Measurements from ENCODE around the gene C14orf180. TPM values are rescaled to one million over a fixed set of nuclear protein-coding genes. Genes with fewer than 3 reads are reported as not detected.

Gene C14orf180
- total RNA-seq, 1 experiment from 2014 or later, result not detected

- H3K79me1 ChIP-seq (ENCODE audit: insufficient read depth, low read depth, low read length, poor library complexity, severe bottlenecking), result no peaks in the 10 kb centered on the region
- Mint-ChIP-seq H3K4me1 (peaks cover 10% of the 10 kb centered on the region in 2 experiments; a peak in 3 of 4 replicates), H3K9me3 (peaks cover 0 to 6% of the 10 kb centered on the region in 2 experiments; a peak in 1 of 5 replicates), H3K27me3 (ENCODE audit: low read depth) (peaks cover 5% of the 10 kb centered on the region), H3K36me3 (ENCODE audit: insufficient read depth in 1 of 3, low read depth in 3 of 3) (peaks cover 0 to 4% (median 0%) of the 10 kb centered on the region in 3 experiments; a peak in 1 of 7 replicates), H3K27ac (peak overlapping the region in 1 of 3 experiments; percentile 89; a peak in 1 of 7 replicates), H3K4me3 (no peak overlapping the region)
- H3K56ac ChIP-seq (ENCODE audit: insufficient read length, low read depth, low read length), result no peak overlapping the region
- H3K14ac ChIP-seq (ENCODE audit: insufficient read depth, low read length), result no peak overlapping the region
- H3K4me1 ChIP-seq (ENCODE audit: insufficient read depth, low read length), result no peaks in the 10 kb centered on the region
- H3K23ac ChIP-seq (ENCODE audit: insufficient read length, low read depth, low read length), result no peak overlapping the region
- no peak overlapping the region for H4K91ac ChIP-seq (ENCODE audit: insufficient read length, low read depth, low read length)
- TF ChIP-seq CTCF (conservative IDR thresholded peaks at IDR 0.05), result no peak
- no peak overlapping the region for H3K27ac ChIP-seq (ENCODE audit: insufficient read length, low read depth, low read length)
- H3K9me3 ChIP-seq (ENCODE audit: control insufficient read depth, low read depth, low read length), result no peaks in the 10 kb centered on the region
- no peak overlapping the region for H2AFZ ChIP-seq (ENCODE audit: low read length)
- no peaks in the 10 kb centered on the region for H3K79me2 ChIP-seq (ENCODE audit: insufficient read depth, low read length)
- H2BK15ac ChIP-seq (ENCODE audit: low read depth, low read length), result no peak overlapping the region
- no peak overlapping the region for H3K4me2 ChIP-seq (ENCODE audit: insufficient read depth, insufficient read length, low read length)
- DNase-seq, result no peak
- H4K5ac ChIP-seq (ENCODE audit: insufficient read length, low read depth, low read length), result no peak overlapping the region
- H4K20me1 ChIP-seq (ENCODE audit: control insufficient read depth, insufficient read depth, insufficient read length), result no peaks in the 10 kb centered on the region
- no peak overlapping the region for H4K8ac ChIP-seq (replicated peaks; ENCODE audit: insufficient read length, low read depth, low read length)
- H2AK5ac ChIP-seq (ENCODE audit: insufficient read length, low read length), result no peak overlapping the region
- no peak overlapping the region for H2BK12ac ChIP-seq (ENCODE audit: insufficient read length, low read depth, low read length)
- H2BK20ac ChIP-seq (ENCODE audit: low read depth, low read length, poor library complexity, severe bottlenecking), result no peak overlapping the region
- no CpG with 5 or more reads among the region's 13 CpGs for WGBS (ENCODE audit: extremely low coverage, insufficient read length, low lambda C conversion rate)
- no peaks in the 10 kb centered on the region for H3K23me2 ChIP-seq (ENCODE audit: insufficient read length, low read depth, low read length, poor library complexity, severe bottlenecking)
- no peak overlapping the region for H3K9ac ChIP-seq (ENCODE audit: extremely low read depth, insufficient read length, low read length)
- H3K4ac ChIP-seq (ENCODE audit: low read depth, low read length), result no peak overlapping the region
- H3K27me3 ChIP-seq (ENCODE audit: insufficient read depth, low read length), result no peaks in the 10 kb centered on the region
- no peak overlapping the region for H3K18ac ChIP-seq (ENCODE audit: insufficient read length, low read depth, low read length)
- H3T11ph ChIP-seq (ENCODE audit: low read length), result no peak overlapping the region
- no peak overlapping the region for H2BK120ac ChIP-seq (ENCODE audit: low read depth, low read length, poor library complexity, severe bottlenecking)
- no peak overlapping the region for H2BK5ac ChIP-seq (ENCODE audit: insufficient read length, low read length)
Observed at GRCh38 chr14:104550340-104550860, 29.2 kb upstream of the C14orf180 start.

Data from H9 (cell line).